HepG2 (cell line): ENCODE measurements around the gene PHIP. TPM values are rescaled to one million over a fixed set of nuclear protein-coding genes. Genes with fewer than 3 reads are reported as not detected.

Experiments
- ATAC-seq: fragments of 200-7000 bp; cut with Tn5 transposase; 3 replicates; pipeline ENCODE4 v1.9.1; 2020; ENCODE audit warnings: mild to moderate bottlenecking, moderate library complexity
- BruUV-seq: library from RNA; stranded (reverse); fragments of 400-500 nt; replicated peaks from 2 replicates; lab custom pipeline; 2021; lab: Mats Ljungman, UMichigan
- CTCF ChIA-PET: fragments of 300-600 bp; formaldehyde crosslinking; extraction: SDS; loops from one replicate; lab custom pipeline; 2021; ENCODE audit warnings: low total read pairs, inconsistent platforms, low intra/inter-chr PET ratio; lab: Yijun Ruan, JAX
- POLR2A ChIA-PET: fragments of 350-600 bp; sonication (Branson Sonifier 250); formaldehyde crosslinking; loops from one replicate; lab custom pipeline; 2020; ENCODE audit warnings: antibody characterized with exemption, inconsistent platforms; lab: Yijun Ruan, JAX
- DNase-seq: peaks from one replicate; pipeline ENCODE4 v3.0.0-alpha.2; 2015; ENCODE audit warnings: low spot score
- FAIRE-seq: peaks from 3 replicates; lab custom pipeline; 2011; peaks lifted over from hg19 to GRCh38; lab: Jason Lieb, UNC
- H2AFZ ChIP-seq: one replicate; pipeline ENCODE4 v1.6.1; 2011; ENCODE audit warnings: low read length, inconsistent platforms
- H3K27ac ChIP-seq: fragments of 300-600 bp; 3 replicates; pipeline ENCODE4 v1.8.0; 2011; ENCODE audit warnings: mixed run types, mild to moderate bottlenecking, mixed read lengths, low read length, inconsistent platforms; ENCODE audit not compliant: insufficient read depth; ENCODE audit errors: extremely low read length
- H3K27me3 ChIP-seq, 2 experiments: fragments of 200-600 bp in 1 of 2; 2 replicates in 1 of 2; 3 replicates in 1 of 2; pipeline versions ENCODE4 v1.6.0 to v1.8.0; 2011; ENCODE audit warnings: low read length in 2 of 2, mild to moderate bottlenecking in 2 of 2, moderate library complexity in 2 of 2, inconsistent platforms in 1 of 2; ENCODE audit not compliant: insufficient read depth in 2 of 2, control insufficient read depth in 1 of 2
- H3K36me3 ChIP-seq, 2 experiments: fragments of 200-600 bp in 1 of 2; replicated peaks in 1 of 2; 2 replicates in 1 of 2; 3 replicates in 1 of 2; pipeline versions ENCODE4 v1.5.1 to v1.8.0; 2011; ENCODE audit warnings: low read length in 2 of 2, inconsistent platforms in 1 of 2; ENCODE audit not compliant: insufficient read depth in 2 of 2, control insufficient read depth in 1 of 2
- H3K4me1 ChIP-seq: 2 replicates; pipeline ENCODE4 v1.5.1; 2012; ENCODE audit warnings: low read length, inconsistent platforms; ENCODE audit not compliant: insufficient read depth
- H3K4me2 ChIP-seq: 2 replicates; pipeline ENCODE4 v1.6.0; 2011; ENCODE audit warnings: low read depth, low read length, inconsistent platforms
- H3K4me3 ChIP-seq, 3 experiments: fragments of 200-600 bp in 1 of 3; sonication (generic), shearing (Covaris generic) in 1 of 3; replicated peaks in 1 of 3; 2 replicates each; pipeline ENCODE4 v1.5.1; 2011 to 2016; ENCODE audit warnings: low read length in 3 of 3, inconsistent platforms in 2 of 3, low read depth in 2 of 3, mild to moderate bottlenecking in 2 of 3, control low read depth in 1 of 3, mixed read lengths in 1 of 3; ENCODE audit not compliant: insufficient read depth in 1 of 3
- H3K79me2 ChIP-seq: one replicate; pipeline ENCODE4 v1.6.1; 2011; ENCODE audit warnings: low read length, inconsistent platforms; ENCODE audit not compliant: insufficient read depth
- H3K9ac ChIP-seq: 2 replicates; pipeline ENCODE4 v1.6.0; 2011; ENCODE audit warnings: mild to moderate bottlenecking, low read depth, low read length, inconsistent platforms; ENCODE audit not compliant: insufficient read depth
- H3K9me3 ChIP-seq: 2 replicates; pipeline ENCODE4 v1.5.1; 2012; ENCODE audit warnings: mild to moderate bottlenecking, low read length
- H4K20me1 ChIP-seq: 2 replicates; pipeline ENCODE4 v1.6.0; 2011; ENCODE audit warnings: inconsistent platforms, mild to moderate bottlenecking, low read length, moderate library complexity; ENCODE audit not compliant: insufficient read depth
- ATAD3A ChIP-seq: sonication (generic); formaldehyde crosslinking; IDR thresholded peaks from 2 replicates; pipeline ENCODE4 v1.4.0; 2020; ENCODE audit warnings: missing genetic modification reagents
- CBFB ChIP-seq: sonication (generic); formaldehyde crosslinking; IDR thresholded peaks from 2 replicates; pipeline ENCODE4 v1.4.0; 2020; ENCODE audit warnings: missing genetic modification reagents
- GLMP ChIP-seq: sonication (generic); formaldehyde crosslinking; IDR thresholded peaks from 2 replicates; pipeline ENCODE4 v1.9.0; 2021; ENCODE audit warnings: missing genetic modification reagents, mild to moderate bottlenecking, borderline replicate concordance
- HOXA7 ChIP-seq: sonication (generic); formaldehyde crosslinking; IDR thresholded peaks from 2 replicates; pipeline ENCODE4 v1.8.1; 2022; ENCODE audit warnings: mild to moderate bottlenecking, missing genetic modification reagents, moderate library complexity
- KDM2A ChIP-seq: sonication (generic); formaldehyde crosslinking; IDR thresholded peaks from 2 replicates; pipeline ENCODE4 v1.4.0; 2020; ENCODE audit warnings: low read depth, missing genetic modification reagents, borderline replicate concordance
- SP1 ChIP-seq, 2 experiments: fragments of 450-650 bp in 1 of 2; sonication (generic) in 1 of 2; formaldehyde crosslinking in 1 of 2; IDR thresholded peaks; 2 replicates each; pipeline versions ENCODE4 v1.4.0 to v1.6.1; 2016 to 2020; ENCODE audit warnings: missing genetic modification reagents in 1 of 2
- TBL1XR1 ChIP-seq: fragments of 150-350 bp; IDR thresholded peaks from 2 replicates; pipeline ENCODE4 v1.6.1; 2014; ENCODE audit warnings: borderline replicate concordance, low read length; ENCODE audit not compliant: partially characterized antibody
- TCF12 ChIP-seq, 2 experiments: fragments of 450-650 bp in 1 of 2; sonication (generic) in 1 of 2; formaldehyde crosslinking in 1 of 2; IDR thresholded peaks; 2 replicates each; pipeline versions ENCODE4 v1.6.1 to v1.8.0; 2017 to 2022; ENCODE audit warnings: antibody characterized with exemption in 1 of 2, mild to moderate bottlenecking in 1 of 2, missing genetic modification reagents in 1 of 2, moderate library complexity in 1 of 2
- ZC3H4 ChIP-seq: sonication (generic); formaldehyde crosslinking; IDR thresholded peaks from 2 replicates; pipeline ENCODE4 v1.4.0; 2020; ENCODE audit warnings: missing genetic modification reagents, borderline replicate concordance
- ZNF770 ChIP-seq: sonication (generic); formaldehyde crosslinking; IDR thresholded peaks from 2 replicates; pipeline ENCODE4 v1.5.0; 2020; ENCODE audit warnings: mild to moderate bottlenecking, missing genetic modification reagents
- ZNF788 ChIP-seq: sonication (generic); formaldehyde crosslinking; IDR thresholded peaks from 2 replicates; pipeline ENCODE4 v1.5.0; 2020; ENCODE audit warnings: mild to moderate bottlenecking, missing genetic modification reagents, borderline replicate concordance
- WGBS: methylation state at CpG from one replicate; pipeline ENCODE4 v1.1.6; 2017; ENCODE audit warnings: low lambda C conversion rate; 5-methylcytosine and 5-hydroxymethylcytosine counted together
- in situ Hi-C: cut with HindIII; loops from 2 replicates; pipeline ENCODE4 v1.10.0; 2017; ENCODE audit warnings: low pct_unique_long_range_greater_than_20kb; ENCODE audit not compliant: extremely low pct_ligation_motif_present
- intact Hi-C: fragments of 100-400 bp; cut with micrococcal nuclease; formaldehyde crosslinking; loops from one replicate; pipeline ENCODE4 v1.10.0; 2022; ENCODE audit not compliant: unreplicated experiment
- polyA plus RNA-seq, 8 experiments: library from polyadenylated mRNA; depleted of rRNA in 3 of 8; stranded (reverse) in 7 of 8; unstranded in 1 of 8; fragments of >200 nt; fragmentation: Illumina TruSeq in 4 of 8; extraction: Trizol in 4 of 8; gene quantifications; 2 replicates each; pipeline versions ENCODE4 v1.2.1 to v1.2.3, GENCODE V29; 2011 to 2016; ENCODE audit warnings: low read depth in 4 of 8, missing spikeins in 1 of 8, mixed read lengths in 1 of 8; ENCODE audit not compliant: insufficient read depth in 1 of 8
- total RNA-seq, 5 experiments: library from RNA; depleted of rRNA; stranded (reverse); fragments of >200 nt; fragmentation: Illumina TruSeq; extraction: Trizol; gene quantifications; 2 replicates each; pipeline ENCODE4 v1.2.3, GENCODE V29; 2016; ENCODE audit warnings: low read depth in 1 of 5

PHIP gene
- total and polyA plus RNA-seq, 2 of the 13 experiments (the other 11 are each of a cell fraction or from before 2014, with no cell fraction given): 6.5 to 23.5 TPM

- TF ChIP-seq KDM2A: no peak
- TF ChIP-seq HOXA7 (CRISPR knock-in tag): no peak
- no peak for TF ChIP-seq TBL1XR1
- TF ChIP-seq ZNF788: no peak
- no peak for TF ChIP-seq SP1 (IDR thresholded peaks at IDR 0.05)
- no peak for TF ChIP-seq SP1 (CRISPR knock-in tag; IDR thresholded peaks at IDR 0.05)
- TF ChIP-seq, all 625 proteins: peak for 0
Observed at GRCh38 chr6:79070206-79070825, 7.7 kb downstream of the PHIP start (continued).

GRCh38 chr6:79066828-79067227 lies 11.2 kb downstream of the PHIP start:
- POLR2A ChIA-PET: interaction anchor here (1.2 kb wide), 1 partner anchor 9 kb away, joined by 4 read pairs; no protein-coding TSS in a partner anchor
- intact Hi-C loops: no loop called here

More at GRCh38 chr6:79066828-79067227, 11.2 kb downstream of the PHIP start:
- Histone ChIP-seq H3K79me2 (peaks cover 69% of the 10 kb centered on the region), H3K9me3 (no peaks in the 10 kb centered on the region), H3K9ac (no peak overlapping the region), H3K36me3 (peaks cover 1 to 4% of the 10 kb centered on the region in 2 experiments; a peak in 1 of 5 replicates), H3K27ac (no peak overlapping the region), H4K20me1 (peaks cover 4% of the 10 kb centered on the region; the same call in 1 of the 2 replicates), H3K27me3 (no peaks in the 10 kb centered on the region), H3K4me3 (no peak overlapping the region), H3K4me1 (no peaks in the 10 kb centered on the region), H2AFZ (no peak overlapping the region), H3K4me2 (no peak overlapping the region)
- BruUV-seq: no TSS peak
- DNase-seq: no peak
- no peak for TF ChIP-seq ZC3H4 (CRISPR knock-in tag)
- no peak for TF ChIP-seq ATAD3A (CRISPR knock-in tag)
- peak; percentile 75; the same call in 1 of the 2 replicates for TF ChIP-seq ZNF770 (CRISPR knock-in tag)
- TF ChIP-seq TCF12 (IDR thresholded peaks at IDR 0.05): no peak
- no peak for TF ChIP-seq TCF12 (CRISPR knock-in tag; IDR thresholded peaks at IDR 0.05)
- TF ChIP-seq CBFB: no peak
- TF ChIP-seq GLMP (CRISPR knock-in tag): no peak
- in situ Hi-C loops: no loop called here
- no peak for ATAC-seq
- no peak for FAIRE-seq
- WGBS: 98% methylated on average over 4 of the region's 4 CpGs
- CTCF ChIA-PET: no interaction called here
